HL-60 (cell line): ENCODE data around the gene WDR64.

Experiments
- DNase-seq, 2 experiments: peaks; one replicate each; pipeline ENCODE4 v3.0.0-alpha.2; 2010 to 2020; ENCODE audit warnings: low read depth in 1 of 2, low spot score in 1 of 2
- H3K27ac ChIP-seq: fragments of 250-450 bp; sonication (Bioruptor Pico); replicated peaks from 2 replicates; pipeline ENCODE4 v1.5.1; 2020; ENCODE audit warnings: mild to moderate bottlenecking, moderate library complexity
- H3K27me3 ChIP-seq: fragments of 250-450 bp; sonication (Bioruptor Pico); 2 replicates; pipeline ENCODE4 v1.5.1; 2021; ENCODE audit warnings: mild to moderate bottlenecking, moderate library complexity; ENCODE audit not compliant: insufficient read depth, poor library complexity, severe bottlenecking
- H3K4me3 ChIP-seq: replicated peaks from 2 replicates; pipeline ENCODE4 v1.5.1; 2011; ENCODE audit warnings: mild to moderate bottlenecking, control low read depth, low read length; ENCODE audit not compliant: insufficient read depth
- CTCF ChIP-seq: IDR thresholded peaks from one replicate; pipeline ENCODE4 v1.5.1; 2011; ENCODE audit warnings: low read length, control low read depth, inconsistent platforms; ENCODE audit not compliant: insufficient read depth
- GABPA ChIP-seq: IDR thresholded peaks from 2 replicates; pipeline ENCODE4 v1.6.1; 2012; ENCODE audit warnings: low read depth
- POLR2AphosphoS5 ChIP-seq: IDR thresholded peaks from 2 replicates; pipeline ENCODE4 v1.6.1; 2012; ENCODE audit warnings: low read depth
- SPI1 ChIP-seq: IDR thresholded peaks from 2 replicates; pipeline ENCODE4 v1.6.1; 2012; ENCODE audit warnings: low read depth, mild to moderate bottlenecking, borderline replicate concordance
- TF ChIP-seq, protein P1 (sequence below): IDR thresholded peaks from 2 replicates; pipeline ENCODE4 v1.6.1; 2012; ENCODE audit warnings: low read depth; ENCODE audit not compliant: insufficient replicate concordance

The WDR64 gene

GRCh38 chr1:241828463-241829021 lies 176.5 kb downstream of the WDR64 start:
- Histone ChIP-seq H3K27ac (no peak overlapping the region), H3K4me3 (no peak overlapping the region), H3K27me3 (peaks cover 5% of the 10 kb centered on the region)
- DNase-seq, result no peak
- TF ChIP-seq, protein P1, sequence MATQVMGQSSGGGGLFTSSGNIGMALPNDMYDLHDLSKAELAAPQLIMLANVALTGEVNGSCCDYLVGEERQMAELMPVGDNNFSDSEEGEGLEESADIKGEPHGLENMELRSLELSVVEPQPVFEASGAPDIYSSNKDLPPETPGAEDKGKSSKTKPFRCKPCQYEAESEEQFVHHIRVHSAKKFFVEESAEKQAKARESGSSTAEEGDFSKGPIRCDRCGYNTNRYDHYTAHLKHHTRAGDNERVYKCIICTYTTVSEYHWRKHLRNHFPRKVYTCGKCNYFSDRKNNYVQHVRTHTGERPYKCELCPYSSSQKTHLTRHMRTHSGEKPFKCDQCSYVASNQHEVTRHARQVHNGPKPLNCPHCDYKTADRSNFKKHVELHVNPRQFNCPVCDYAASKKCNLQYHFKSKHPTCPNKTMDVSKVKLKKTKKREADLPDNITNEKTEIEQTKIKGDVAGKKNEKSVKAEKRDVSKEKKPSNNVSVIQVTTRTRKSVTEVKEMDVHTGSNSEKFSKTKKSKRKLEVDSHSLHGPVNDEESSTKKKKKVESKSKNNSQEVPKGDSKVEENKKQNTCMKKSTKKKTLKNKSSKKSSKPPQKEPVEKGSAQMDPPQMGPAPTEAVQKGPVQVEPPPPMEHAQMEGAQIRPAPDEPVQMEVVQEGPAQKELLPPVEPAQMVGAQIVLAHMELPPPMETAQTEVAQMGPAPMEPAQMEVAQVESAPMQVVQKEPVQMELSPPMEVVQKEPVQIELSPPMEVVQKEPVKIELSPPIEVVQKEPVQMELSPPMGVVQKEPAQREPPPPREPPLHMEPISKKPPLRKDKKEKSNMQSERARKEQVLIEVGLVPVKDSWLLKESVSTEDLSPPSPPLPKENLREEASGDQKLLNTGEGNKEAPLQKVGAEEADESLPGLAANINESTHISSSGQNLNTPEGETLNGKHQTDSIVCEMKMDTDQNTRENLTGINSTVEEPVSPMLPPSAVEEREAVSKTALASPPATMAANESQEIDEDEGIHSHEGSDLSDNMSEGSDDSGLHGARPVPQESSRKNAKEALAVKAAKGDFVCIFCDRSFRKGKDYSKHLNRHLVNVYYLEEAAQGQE, result no peak
- TF ChIP-seq SPI1 (no peak), POLR2AphosphoS5 (no peak), GABPA (no peak), CTCF (no peak)

GRCh38 chr1:241829468-241829867 lies 177.4 kb downstream of the WDR64 start:
- TF ChIP-seq, protein P1, result no peak
- no peak for TF ChIP-seq SPI1
- peaks cover 5% of the 10 kb centered on the region for H3K27me3 ChIP-seq
- DNase-seq, result no peak
- H3K27ac ChIP-seq, result no peak overlapping the region
- no peak overlapping the region for H3K4me3 ChIP-seq

GRCh38 chr1:241834733-241835377 lies 182.8 kb downstream of the WDR64 start:
- Histone ChIP-seq H3K27me3 (peaks cover 5% of the 10 kb centered on the region), H3K27ac (no peak overlapping the region), H3K4me3 (no peak overlapping the region)
- DNase-seq, result no peak
- TF ChIP-seq CTCF (peak; percentile 44), POLR2AphosphoS5 (no peak), SPI1 (no peak)

- TF ChIP-seq GABPA (no peak), SPI1 (no peak), CTCF (no peak), POLR2AphosphoS5 (no peak)
- TF ChIP-seq, protein P1, result no peak
- Histone ChIP-seq H3K27me3 (peaks cover 5% of the 10 kb centered on the region), H3K4me3 (no peak overlapping the region), H3K27ac (no peak overlapping the region)
- no peak for DNase-seq
These were observed 184.9 kb downstream of the WDR64 start for GRCh38 chr1:241836941-241837340.
